ENCODE results near the gene TIMP1.

The TIMP1 gene

GRCh38 chrX:47573341-47574075 is 8.7 kb upstream of the TIMP1 start:
- DNase-seq (ENCODE audit: low read depth), result no peak

GRCh38 chrX:47574076-47574546 is 8.1 kb upstream of the TIMP1 start:
- no peak for DNase-seq (ENCODE audit: low read depth)

GRCh38 chrX:47574547-47575301 is 7.5 kb upstream of the TIMP1 start:
- DNase-seq (ENCODE audit: low read depth), result no peak

GRCh38 chrX:47576021-47576898 is 6.0 kb upstream of the TIMP1 start:
- no peak for DNase-seq (ENCODE audit: low read depth)

GRCh38 chrX:47577424-47577823 is 4.8 kb upstream of the TIMP1 start:
- DNase-seq (ENCODE audit: low read depth), result no peak

GRCh38 chrX:47577901-47578300 is 4.3 kb upstream of the TIMP1 start:
- no peak for DNase-seq (ENCODE audit: low read depth)

GRCh38 chrX:47578692-47579091 is 3.5 kb upstream of the TIMP1 start:
- no peak for DNase-seq (ENCODE audit: low read depth)

GRCh38 chrX:47579537-47579936 is 2.7 kb upstream of the TIMP1 start:
- no peak for DNase-seq (ENCODE audit: low read depth)

- DNase-seq (ENCODE audit: low read depth), result no peak
Measured at GRCh38 chrX:47583240-47583861, 1.1 kb downstream of the TIMP1 start.

GRCh38 chrX:47584714-47585113 is 2.5 kb downstream of the TIMP1 start:
- no peak for DNase-seq (ENCODE audit: low read depth)

- DNase-seq (ENCODE audit: low read depth), result no peak
Measured at GRCh38 chrX:47585273-47585672, 3.0 kb downstream of the TIMP1 start.

- no peak for DNase-seq (ENCODE audit: low read depth)
Measured at GRCh38 chrX:47586043-47586787, 4.0 kb downstream of the TIMP1 start.

GRCh38 chrX:47587091-47587891 is 5.1 kb downstream of the TIMP1 start:
- DNase-seq (ENCODE audit: low read depth), result no peak

GRCh38 chrX:47587906-47588735 is 5.9 kb downstream of the TIMP1 start:
- no peak for DNase-seq (ENCODE audit: low read depth)

GRCh38 chrX:47590984-47591383 is 8.7 kb downstream of the TIMP1 start:
- DNase-seq (ENCODE audit: low read depth), result no peak

- DNase-seq (ENCODE audit: low read depth), result no peak
Measured at GRCh38 chrX:47593522-47593921, 11.3 kb downstream of the TIMP1 start.

- no peak for DNase-seq (ENCODE audit: low read depth)
Measured at GRCh38 chrX:47595716-47596251, 13.5 kb downstream of the TIMP1 start.

GRCh38 chrX:47596256-47596655 is 14.0 kb downstream of the TIMP1 start:
- DNase-seq (ENCODE audit: low read depth), result no peak

- DNase-seq (ENCODE audit: low read depth), result no peak
Measured at GRCh38 chrX:47597222-47597621, 15.0 kb downstream of the TIMP1 start.

Measured in stimulated activated CD8-positive, alpha-beta memory T cell treated with anti-CD3 and anti-CD28 coated beads, Interleukin-12 subunit alpha, Interleukin-12 subunit beta, amount 100 ng/mL, for 1 hour (primary cell).